Measurements from ENCODE around the gene FCAMR.

FCAMR gene

DNA sequence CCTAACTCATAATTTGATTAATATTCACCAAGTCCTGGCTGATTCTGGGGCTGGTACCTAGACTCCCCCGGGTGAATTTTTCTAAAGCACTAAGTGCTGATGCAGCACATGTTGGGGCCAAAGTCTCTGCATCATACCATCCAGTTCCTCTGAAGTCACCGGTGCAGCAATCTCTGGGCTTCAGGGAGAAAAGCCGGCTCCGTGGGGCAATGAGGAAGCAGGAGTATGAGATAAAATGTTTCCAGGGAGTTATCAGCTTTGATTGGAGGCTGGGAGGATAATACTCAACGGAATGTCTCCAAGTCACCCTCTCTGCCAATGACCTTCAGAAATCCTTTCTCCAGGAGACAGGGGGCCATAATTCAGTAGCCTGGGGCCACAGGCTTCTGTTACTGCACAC lies 1.2 kb downstream of the FCAMR start:
- Histone ChIP-seq H3K27me3 (ENCODE audit: control insufficient read depth, low read length) (peaks cover 42% of the 10 kb centered on the region), H3F3A (ENCODE audit: control insufficient read depth, insufficient read depth) (no peaks in the 10 kb centered on the region), H3K79me2 (ENCODE audit: control insufficient read depth, low read length) (no peaks in the 10 kb centered on the region), H3K27ac (ENCODE audit: low read depth, low read length) (no peak overlapping the region), H4K20me1 (ENCODE audit: control insufficient read depth, insufficient read depth, low read depth, low read length) (no peaks in the 10 kb centered on the region), H3K36me3 (ENCODE audit: control insufficient read depth, low read length) (no peaks in the 10 kb centered on the region), H3K9me2 (replicated peaks; ENCODE audit: control insufficient read depth, low read length) (no peaks in the 10 kb centered on the region), H3K4me1 (ENCODE audit: control insufficient read depth, low read length) (no peaks in the 10 kb centered on the region), H3K9me3 (ENCODE audit: control insufficient read depth, insufficient read depth, low read length) (no peaks in the 10 kb centered on the region), H3K4me2 (ENCODE audit: low read length) (no peak overlapping the region), H3K4me3 (ENCODE audit: low read length) (no peak overlapping the region)
- TF ChIP-seq, protein P1, sequence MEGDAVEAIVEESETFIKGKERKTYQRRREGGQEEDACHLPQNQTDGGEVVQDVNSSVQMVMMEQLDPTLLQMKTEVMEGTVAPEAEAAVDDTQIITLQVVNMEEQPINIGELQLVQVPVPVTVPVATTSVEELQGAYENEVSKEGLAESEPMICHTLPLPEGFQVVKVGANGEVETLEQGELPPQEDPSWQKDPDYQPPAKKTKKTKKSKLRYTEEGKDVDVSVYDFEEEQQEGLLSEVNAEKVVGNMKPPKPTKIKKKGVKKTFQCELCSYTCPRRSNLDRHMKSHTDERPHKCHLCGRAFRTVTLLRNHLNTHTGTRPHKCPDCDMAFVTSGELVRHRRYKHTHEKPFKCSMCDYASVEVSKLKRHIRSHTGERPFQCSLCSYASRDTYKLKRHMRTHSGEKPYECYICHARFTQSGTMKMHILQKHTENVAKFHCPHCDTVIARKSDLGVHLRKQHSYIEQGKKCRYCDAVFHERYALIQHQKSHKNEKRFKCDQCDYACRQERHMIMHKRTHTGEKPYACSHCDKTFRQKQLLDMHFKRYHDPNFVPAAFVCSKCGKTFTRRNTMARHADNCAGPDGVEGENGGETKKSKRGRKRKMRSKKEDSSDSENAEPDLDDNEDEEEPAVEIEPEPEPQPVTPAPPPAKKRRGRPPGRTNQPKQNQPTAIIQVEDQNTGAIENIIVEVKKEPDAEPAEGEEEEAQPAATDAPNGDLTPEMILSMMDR (IDR thresholded peaks at IDR 0.05; ENCODE audit: low read depth, low read length, poor library complexity, severe bottlenecking): no peak
- TF ChIP-seq EZH2phosphoT487 (IDR thresholded peaks at IDR 0.05; ENCODE audit: borderline replicate concordance, low read length): no peak

DNA sequence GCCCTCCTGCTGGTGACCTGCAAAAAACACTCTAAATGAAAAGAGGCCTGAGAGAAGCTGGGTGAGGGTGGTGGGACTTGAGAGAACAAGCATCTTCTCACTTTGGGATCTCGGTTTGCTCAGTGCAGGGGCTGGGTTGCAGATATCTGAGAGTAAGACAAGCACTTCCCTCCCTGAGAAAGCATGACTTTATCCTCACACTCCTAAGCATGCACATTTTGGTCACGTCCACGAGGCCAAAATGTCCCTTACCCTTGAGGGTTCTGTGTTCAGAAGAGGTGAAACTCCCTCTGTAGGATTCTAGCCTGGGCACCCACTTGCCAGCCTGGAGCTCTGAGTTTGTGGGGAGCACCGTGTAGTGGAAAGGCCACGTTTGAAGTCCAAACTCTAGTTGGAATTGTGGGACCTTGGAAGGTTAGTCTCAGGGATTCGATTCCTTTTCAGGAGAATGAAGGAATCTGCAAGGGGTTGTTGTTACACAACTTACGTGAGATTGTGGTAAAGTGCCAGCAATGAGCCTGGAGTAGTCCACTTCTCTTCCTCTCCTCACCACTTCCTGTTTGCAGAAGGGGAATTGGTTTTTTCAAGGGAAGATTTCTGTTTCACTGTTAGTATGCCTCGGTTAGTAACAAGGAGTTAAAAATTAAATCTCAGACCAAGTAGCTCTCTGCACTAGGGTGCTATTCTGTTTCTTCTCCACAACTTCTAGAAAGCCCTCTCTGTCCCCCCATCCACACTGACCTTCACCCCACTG lies 3.0 kb downstream of the FCAMR start:
- H4K20me1 ChIP-seq (ENCODE audit: control insufficient read depth, insufficient read depth, low read depth, low read length): no peaks in the 10 kb centered on the region
- peaks cover 30% of the 10 kb centered on the region for H3K27me3 ChIP-seq (ENCODE audit: control insufficient read depth, low read length)
- H3K4me3 ChIP-seq (ENCODE audit: low read length): no peak overlapping the region
- H3K9me3 ChIP-seq (ENCODE audit: control insufficient read depth, insufficient read depth, low read length): no peaks in the 10 kb centered on the region
- H3K27ac ChIP-seq (ENCODE audit: low read depth, low read length): no peak overlapping the region
- H3K36me3 ChIP-seq (ENCODE audit: control insufficient read depth, low read length): no peaks in the 10 kb centered on the region
- no peaks in the 10 kb centered on the region for H3F3A ChIP-seq (ENCODE audit: control insufficient read depth, insufficient read depth)
- no peaks in the 10 kb centered on the region for H3K79me2 ChIP-seq (ENCODE audit: control insufficient read depth, low read length)
- no peak overlapping the region for H3K4me2 ChIP-seq (ENCODE audit: low read length)
- H3K9me2 ChIP-seq (replicated peaks; ENCODE audit: control insufficient read depth, low read length): no peaks in the 10 kb centered on the region
- no peaks in the 10 kb centered on the region for H3K4me1 ChIP-seq (ENCODE audit: control insufficient read depth, low read length)
- TF ChIP-seq EZH2phosphoT487 (IDR thresholded peaks at IDR 0.05; ENCODE audit: borderline replicate concordance, low read length): no peak
- TF ChIP-seq, protein P1 (IDR thresholded peaks at IDR 0.05; ENCODE audit: low read depth, low read length, poor library complexity, severe bottlenecking): no peak

DNA sequence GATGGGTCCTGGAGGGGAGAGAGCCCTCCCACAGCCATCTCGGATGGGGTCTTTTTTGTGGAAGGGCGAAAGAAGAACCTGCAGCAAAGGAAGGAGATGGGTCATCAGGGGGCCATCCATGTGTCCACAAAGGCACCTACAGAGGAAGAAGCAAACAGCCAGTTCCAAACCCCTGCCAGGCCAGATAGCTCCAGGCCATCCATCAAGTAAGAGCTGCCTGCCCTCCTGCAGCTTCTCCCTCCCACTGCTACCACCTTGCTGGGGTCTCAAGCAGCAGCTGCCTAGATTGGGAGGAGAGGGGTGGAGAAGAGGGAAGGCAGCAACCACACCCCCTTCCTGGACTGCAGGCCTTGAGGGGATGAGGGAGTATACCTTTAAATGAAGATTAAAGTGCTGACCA lies 4.5 kb downstream of the FCAMR start:
- H3K4me2 ChIP-seq (ENCODE audit: low read length): no peak overlapping the region
- no peak overlapping the region for H3K4me3 ChIP-seq (ENCODE audit: low read length)
- no peaks in the 10 kb centered on the region for H3F3A ChIP-seq (ENCODE audit: control insufficient read depth, insufficient read depth)
- H3K36me3 ChIP-seq (ENCODE audit: control insufficient read depth, low read length): no peaks in the 10 kb centered on the region
- no peaks in the 10 kb centered on the region for H4K20me1 ChIP-seq (ENCODE audit: control insufficient read depth, insufficient read depth, low read depth, low read length)
- no peaks in the 10 kb centered on the region for H3K9me3 ChIP-seq (ENCODE audit: control insufficient read depth, insufficient read depth, low read length)
- H3K27ac ChIP-seq (ENCODE audit: low read depth, low read length): no peak overlapping the region
- no peaks in the 10 kb centered on the region for H3K4me1 ChIP-seq (ENCODE audit: control insufficient read depth, low read length)
- peaks cover 21% of the 10 kb centered on the region; the same call in 1 of the 2 replicates for H3K27me3 ChIP-seq (ENCODE audit: control insufficient read depth, low read length)
- no peaks in the 10 kb centered on the region for H3K79me2 ChIP-seq (ENCODE audit: control insufficient read depth, low read length)
- no peaks in the 10 kb centered on the region for H3K9me2 ChIP-seq (replicated peaks; ENCODE audit: control insufficient read depth, low read length)
- TF ChIP-seq, protein P1 (IDR thresholded peaks at IDR 0.05; ENCODE audit: low read depth, low read length, poor library complexity, severe bottlenecking): no peak
- TF ChIP-seq EZH2phosphoT487 (IDR thresholded peaks at IDR 0.05; ENCODE audit: borderline replicate concordance, low read length): no peak
